Right forelimb (tissue), 1 donor: ENCODE measurements around the gene ARRDC2.
"Not testable (repeated sequence)": the region's sequence is repeated elsewhere in the genome, so short reads cannot be mapped to it uniquely, and the experiment has no call there.

ENCODE experiments used
- DNase-seq: peaks from one replicate; pipeline ENCODE4 v3.0.0-alpha.2; 2018

The ARRDC2 gene

DNA sequence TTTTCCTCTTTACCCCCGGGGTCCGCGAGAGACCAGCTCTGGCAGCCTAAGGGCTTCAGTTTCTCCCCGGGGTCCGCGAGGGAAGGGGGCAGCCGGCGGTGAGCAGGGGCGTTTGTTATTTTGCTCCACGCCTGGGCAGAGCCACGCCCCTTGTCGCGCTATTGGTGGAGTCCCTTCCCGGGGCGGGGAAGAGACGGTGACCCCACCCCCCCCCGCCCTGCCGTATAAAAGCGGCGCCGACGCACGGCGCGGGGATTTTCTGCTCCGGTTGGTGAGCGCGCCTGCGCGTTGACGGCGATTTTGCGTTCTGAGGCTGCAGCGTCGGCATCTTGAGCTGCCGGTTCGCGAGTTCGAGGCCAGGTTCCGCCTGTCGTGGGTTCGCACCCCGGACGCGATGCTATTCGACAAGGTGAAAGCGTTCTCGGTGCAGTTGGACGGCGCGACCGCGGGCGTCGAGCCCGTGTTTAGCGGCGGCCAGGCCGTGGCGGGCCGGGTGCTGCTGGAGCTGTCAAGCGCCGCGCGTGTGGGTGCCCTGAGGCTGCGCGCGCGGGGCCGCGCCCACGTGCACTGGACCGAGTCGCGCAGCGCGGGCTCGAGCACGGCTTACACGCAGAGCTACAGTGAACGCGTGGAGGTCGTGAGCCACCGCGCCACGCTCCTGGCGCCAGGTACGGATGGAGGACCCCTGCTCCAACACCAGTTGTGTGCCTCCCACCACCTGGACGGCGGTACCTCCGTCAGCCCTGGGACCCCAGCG is at the start of gene ARRDC2:
TSS of gene ARRDC2 (plus strand) at position 254 of the 757 bp plus-strand sequence. CDS start at position 395, 141 bp downstream.
- peak; percentile 96 for DNase-seq

DNA sequence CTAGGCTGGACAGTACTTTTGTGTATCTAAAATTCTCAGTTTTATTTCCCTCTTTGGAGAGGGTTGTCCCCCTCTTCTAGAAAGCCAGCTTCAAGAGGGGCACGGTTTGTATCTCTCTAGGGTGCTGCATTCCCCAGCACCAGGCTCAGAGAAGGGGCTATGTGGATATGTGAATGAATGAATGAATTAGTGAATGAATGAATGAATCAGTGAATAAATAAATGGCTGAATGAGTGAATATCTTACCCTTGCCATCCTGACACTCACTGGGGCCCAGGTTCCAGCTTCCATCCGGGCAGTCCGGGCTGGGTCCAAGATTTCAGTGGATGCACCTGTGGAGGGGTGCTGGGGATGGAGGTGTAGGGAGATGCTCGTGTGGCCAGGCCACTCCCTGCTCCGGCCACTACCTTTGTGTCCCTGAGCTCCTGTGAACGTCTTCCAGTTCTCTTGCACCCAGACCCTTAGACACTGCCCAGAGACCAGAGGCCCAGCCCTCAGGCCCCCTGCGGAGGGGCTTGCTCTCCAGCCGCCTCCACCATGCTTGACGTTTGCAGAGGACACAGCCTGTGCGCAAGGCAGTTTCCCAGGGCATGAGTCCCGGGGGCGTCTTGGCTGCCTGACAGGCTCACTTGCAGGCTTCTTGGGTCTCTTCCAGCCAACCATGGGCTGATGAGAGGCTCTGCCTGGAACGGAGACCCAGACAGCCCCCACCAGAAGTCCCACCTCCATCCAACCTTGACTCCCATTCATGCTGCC is 43.9 kb upstream of the ARRDC2 start:
- no peak for DNase-seq

DNA sequence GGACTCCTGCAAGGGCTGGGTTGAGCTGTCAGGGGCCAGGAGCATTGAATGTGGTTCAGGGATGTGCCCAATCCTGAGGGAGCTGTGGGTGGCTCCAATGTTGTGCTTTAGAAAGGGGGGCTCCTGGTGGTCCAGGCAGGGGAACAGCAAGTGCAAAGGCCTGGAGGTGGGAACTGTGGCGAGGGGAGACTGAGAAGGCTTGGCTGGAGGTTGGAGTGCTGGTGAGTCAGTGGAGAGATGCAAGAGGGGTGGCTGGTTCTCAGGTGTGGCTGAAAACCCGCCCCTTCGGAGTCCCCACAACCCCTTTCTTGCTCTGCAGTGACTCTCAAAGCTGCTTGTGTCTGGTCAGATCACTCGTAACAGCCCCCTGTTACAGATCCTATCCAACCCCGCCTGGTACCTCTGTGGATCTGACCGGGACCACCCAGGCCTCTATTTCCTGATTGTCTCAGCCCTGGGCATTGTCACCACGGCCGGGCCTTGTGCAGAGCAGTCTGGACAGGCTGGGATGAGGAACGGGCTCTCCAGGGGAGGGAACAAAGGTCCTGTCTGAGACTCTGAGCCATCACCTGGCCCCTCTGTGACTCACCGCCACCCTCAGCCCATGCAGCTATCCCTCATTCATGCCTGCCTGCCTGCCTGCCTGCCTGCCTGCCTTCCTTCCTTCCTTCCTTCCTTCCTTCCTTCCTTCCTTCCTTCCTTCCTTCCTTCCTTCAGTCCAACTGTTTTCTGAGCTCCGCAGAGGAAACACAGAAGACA is 42.4 kb upstream of the ARRDC2 start:
- no peak for DNase-seq

DNA sequence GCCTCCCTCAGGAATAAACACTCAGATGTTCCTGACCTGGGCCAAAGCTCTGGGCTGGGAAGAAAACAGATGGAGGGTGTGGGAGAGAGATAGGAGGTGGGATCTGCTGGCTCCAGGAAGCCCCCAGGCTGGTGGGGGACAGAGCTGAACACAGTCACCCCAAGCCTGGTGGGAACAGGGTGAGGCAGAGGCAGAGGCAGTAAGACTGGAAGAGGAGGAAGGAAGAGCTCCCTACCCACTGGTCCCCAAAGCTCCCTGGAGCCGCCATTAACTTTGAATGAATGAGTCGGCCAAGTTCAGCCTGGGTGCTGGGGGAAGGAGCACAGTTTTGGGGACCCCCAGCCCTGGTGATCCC is 41.9 kb upstream of the ARRDC2 start:
- no peak for DNase-seq

DNA sequence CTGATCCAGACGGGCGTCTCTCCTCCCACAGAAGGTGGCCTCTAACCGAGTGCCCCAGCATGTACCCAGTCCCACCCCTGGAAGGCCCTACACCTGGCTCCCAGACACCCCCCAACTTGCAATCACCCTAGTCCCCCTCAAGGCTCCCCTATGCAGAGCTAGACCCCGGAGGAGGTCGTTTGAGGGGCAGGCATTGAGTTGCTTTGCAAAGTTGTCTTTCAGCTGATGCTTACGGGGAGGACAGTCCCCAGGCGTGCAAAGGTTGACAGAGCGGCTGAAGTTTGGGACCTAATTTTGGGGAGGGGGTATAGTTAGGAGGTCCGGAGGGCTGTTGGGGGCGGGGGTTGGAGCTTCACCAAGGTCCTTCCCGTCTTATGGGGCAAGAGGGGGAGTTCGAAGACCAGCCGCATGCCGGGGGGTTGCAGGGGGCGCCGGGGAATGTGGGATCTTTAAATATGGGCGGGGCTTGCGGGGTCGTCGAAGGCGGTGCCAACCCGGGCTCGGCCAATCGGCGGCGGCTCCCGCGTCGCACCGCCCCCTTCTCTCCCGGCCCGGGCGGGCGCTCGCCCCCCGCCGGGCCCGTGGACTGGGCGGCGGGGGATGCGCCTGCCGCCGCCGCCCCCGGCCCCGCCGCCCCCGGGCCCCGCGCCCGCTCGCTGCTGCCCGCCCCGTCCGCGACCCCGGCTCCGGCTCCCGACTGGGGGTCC is 41.3 kb upstream of the ARRDC2 start, which contains the start of gene KCNN1:
TSS of gene KCNN1 (plus strand) at position 558 of the 707 bp plus-strand sequence. CDS start 6,782 bp downstream, outside the sequence.
- DNase-seq, result no peak

DNA sequence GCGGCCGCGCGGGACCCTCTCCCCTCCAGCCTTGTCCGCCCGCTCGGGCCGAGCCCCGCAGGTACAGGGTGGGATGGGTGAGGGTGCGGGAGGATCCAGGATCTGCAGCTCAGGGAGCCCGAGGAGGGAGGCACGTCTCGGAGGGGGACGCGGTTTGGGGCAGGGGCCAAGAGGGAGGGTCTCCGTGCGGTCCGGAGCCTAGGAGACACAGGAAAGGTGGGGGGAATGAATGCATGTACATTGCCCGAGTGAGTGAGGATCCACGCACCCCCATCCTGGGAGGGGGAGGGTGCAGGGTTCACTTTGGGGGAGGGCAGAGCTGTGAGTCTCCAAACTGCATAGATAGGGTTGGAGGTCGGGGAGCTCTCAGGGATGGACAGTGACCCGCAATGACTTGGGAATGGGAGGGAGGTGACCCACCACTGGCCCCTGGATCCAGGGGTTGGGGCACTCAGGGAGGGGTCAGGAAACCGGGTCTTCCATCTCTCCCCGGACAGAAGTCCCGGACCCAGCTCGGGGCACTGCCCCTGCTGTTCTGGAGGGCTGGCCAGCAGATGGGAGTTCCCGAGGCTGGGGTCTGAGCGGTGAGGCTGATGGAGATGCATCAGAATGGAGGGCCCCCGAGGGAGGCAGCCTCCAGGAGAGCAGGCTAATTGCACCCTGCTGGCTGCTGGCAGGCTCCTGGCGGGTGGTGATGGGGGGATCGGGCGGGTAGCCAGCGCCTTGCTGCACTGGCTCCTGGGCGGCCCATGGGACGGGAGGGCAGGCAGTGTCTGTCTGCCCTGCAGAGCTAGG is 40.5 kb upstream of the ARRDC2 start:
- no peak for DNase-seq

DNA sequence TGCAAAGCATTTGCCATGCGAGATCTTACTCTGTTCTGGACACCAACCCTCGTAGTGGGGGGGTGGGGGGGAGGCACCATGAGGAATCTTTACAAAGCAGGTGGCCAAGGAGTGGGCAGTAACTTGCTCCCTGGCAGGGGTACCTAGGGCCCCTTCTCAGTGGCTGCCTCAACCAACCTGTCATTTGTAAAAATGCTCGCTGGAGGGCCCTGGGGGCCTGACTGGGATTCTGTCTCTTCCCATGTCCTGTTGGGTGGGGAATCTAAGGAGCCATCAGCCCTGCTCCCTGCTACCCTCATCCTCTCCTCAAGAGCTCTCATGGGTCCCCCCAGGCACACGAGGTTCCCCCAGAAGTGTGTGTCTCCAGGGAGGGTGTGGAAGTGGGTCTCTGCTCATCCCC is 39.6 kb upstream of the ARRDC2 start:
- DNase-seq, result no peak

DNA sequence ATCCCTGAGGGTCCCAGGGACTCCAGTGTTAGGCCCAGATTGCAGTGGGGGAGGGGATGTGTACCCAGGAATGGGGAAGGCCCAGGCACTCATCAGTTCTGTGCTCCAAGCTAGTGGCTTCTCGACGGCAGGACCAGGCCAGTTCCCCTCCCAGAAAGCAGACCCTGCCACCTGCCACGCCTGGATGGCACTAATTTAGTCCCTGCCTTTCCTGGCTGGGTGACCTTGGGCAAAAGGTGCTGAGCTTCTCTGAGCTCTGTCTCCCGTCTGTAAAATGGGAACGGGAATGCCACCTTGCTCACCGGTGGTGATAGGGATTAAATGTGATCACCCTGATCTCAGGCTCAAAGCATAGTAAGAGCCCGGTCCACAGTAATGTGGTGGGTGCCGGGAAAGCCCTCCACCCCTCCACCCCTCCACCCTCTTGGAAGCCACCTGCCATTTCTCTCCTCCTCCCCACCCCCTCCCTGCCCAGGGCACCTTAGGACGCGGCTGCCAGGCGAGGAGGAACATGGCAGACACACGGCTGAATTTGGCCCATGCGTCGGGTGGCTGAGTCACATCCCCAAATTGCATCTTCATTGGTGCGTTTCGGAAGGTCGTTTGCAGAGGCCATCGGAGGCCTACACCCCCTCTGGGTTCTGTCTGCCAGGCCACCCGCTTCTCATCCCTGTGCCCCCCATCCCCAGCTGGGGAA is 38.7 kb upstream of the ARRDC2 start:
- DNase-seq, result no peak

DNA sequence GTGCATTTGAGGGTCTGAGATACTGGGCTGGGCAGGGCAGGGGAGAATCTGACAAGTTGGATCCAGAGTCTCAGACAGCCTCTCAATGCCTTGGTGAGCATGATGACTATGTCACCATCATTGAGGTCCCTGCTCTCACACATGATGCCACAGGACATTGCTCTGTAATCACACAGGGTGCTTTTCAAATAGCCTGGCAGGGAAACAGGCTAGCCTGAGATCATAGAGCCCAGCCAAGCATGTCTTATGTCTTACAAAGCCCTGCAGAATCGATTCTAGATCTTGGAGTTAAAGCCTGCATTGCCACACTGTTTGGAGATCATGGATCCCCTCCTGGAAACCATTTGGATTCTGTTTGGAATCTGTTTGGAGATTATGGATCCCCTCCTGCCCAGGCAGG is 35.7 kb upstream of the ARRDC2 start:
- no peak for DNase-seq

DNA sequence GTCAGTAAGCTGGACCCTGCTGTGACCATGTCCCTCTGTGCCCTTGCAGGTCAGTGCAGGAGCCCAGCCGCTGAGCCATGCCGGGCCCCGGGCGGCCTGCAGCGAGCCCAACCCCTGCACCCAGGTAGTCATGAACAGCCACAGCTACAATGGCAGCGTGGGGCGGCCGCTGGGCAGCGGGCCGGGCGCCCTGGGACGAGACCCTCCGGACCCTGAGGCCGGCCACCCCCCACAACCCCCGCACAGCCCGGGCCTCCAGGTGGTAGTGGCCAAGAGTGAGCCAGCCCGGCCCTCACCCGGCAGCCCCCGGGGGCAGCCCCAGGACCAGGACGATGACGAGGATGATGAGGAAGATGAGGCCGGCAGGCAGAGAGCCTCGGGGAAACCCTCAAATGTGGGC is 34.2 kb upstream of the ARRDC2 start:
- DNase-seq, result no peak

DNA sequence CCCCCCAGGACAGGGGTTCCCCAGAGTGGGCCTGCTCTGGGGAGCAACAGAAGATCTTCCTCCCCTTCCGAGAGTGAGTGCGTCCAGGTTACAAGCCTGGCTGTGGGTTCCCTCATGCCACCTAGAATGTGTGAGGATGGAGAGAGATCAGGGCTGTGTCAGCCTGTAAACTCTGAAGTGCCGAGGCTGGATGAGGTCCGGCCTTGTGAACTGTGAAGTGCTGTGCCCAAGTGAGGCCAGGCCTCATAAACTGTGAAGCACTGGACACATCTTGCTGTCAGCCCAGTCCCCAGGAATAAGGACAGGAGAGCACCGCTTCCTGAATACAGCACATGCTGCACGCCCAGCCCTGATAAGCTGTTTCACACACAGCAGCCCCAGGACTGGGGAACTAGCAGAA is 33.4 kb upstream of the ARRDC2 start:
- DNase-seq, result no peak

DNA sequence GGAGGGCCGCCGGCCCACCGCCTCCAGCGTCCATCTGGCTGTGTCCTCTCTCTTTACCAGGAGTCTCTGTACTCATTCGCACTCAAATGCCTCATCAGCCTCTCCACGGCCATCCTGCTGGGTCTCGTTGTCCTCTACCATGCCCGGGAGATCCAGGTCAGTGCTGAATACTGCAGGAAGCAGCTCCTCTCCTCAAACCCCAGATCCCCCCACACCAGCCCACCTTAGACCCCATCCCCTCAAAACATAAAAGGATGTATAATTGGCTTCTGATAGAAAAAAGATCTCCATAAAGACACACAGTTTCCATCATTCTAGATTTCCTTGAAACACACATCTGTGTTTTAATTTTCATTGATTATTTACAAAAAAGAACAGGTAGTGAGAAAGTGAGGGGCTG is 32.9 kb upstream of the ARRDC2 start:
- no peak for DNase-seq

DNA sequence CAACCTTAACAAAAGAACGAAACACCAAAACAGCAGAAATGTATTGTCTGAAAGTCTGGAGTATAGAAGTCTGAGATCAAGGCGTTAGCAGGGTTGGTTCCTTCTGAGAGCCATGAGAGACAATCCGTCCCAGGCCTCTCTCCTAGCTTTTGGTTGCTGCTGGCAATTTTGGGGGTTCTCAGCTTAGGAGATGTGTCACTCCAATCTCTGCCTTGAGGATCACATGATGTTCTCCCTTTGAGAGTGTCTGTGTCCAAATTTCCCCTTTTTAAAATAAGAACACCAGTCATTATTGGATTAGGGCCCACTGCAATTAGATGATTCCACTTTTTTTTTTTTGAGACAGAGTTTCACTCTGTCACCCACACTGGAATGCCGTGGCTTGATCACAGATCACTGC is 30.9 kb upstream of the ARRDC2 start:
- no peak for DNase-seq

DNA sequence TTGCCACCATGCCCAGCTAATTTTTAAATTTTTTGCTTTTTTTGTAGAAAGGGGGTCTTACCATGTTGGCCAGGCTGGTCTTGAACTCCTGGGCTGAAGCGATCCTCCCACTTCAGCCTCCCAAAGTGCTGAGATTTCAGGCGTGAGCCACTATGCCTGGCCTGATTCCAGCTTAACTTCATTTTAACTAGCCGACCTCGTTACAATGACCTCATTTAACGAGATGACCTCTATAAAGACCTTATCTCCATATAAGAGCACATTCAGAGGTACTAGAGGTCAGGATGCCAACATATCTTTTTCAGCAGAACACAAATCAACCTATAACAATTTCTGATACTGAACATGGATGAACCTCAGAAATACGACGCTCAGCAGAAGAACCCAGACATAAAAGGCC is 30.5 kb upstream of the ARRDC2 start:
- DNase-seq, result no peak

DNA sequence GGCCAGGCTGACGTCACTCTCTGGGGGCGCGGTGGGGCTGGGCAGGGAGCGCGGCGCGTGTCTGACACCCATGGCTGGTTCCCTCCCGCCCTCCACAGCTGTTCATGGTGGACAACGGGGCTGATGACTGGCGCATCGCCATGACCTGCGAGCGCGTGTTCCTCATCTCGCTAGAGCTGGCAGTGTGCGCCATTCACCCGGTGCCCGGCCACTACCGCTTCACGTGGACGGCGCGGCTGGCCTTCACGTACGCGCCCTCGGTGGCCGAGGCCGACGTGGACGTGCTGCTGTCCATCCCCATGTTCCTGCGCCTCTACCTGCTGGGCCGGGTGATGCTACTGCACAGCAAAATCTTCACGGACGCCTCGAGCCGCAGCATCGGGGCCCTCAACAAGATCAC is 26.4 kb upstream of the ARRDC2 start:
- no peak for DNase-seq

DNA sequence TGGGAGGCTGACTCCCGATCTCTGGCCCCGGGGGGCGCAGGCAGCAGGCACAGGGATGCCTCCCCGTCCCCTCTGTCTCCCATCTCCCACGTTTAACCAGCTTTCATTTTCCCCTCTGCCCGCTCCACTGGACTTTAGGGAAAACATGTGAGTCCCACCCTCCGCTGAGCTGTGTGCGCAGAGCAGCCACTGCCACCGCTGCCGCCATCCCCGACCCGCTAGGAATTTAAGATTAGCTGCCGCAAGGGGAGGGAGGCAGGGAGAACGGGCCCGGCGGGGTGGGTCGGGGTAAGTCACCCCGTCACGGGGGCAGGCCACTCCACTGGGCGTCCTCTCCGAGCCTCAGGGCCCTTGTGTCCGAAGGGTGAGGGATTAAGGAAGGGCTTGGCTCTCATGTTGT is 25.5 kb upstream of the ARRDC2 start:
- no peak for DNase-seq

DNA sequence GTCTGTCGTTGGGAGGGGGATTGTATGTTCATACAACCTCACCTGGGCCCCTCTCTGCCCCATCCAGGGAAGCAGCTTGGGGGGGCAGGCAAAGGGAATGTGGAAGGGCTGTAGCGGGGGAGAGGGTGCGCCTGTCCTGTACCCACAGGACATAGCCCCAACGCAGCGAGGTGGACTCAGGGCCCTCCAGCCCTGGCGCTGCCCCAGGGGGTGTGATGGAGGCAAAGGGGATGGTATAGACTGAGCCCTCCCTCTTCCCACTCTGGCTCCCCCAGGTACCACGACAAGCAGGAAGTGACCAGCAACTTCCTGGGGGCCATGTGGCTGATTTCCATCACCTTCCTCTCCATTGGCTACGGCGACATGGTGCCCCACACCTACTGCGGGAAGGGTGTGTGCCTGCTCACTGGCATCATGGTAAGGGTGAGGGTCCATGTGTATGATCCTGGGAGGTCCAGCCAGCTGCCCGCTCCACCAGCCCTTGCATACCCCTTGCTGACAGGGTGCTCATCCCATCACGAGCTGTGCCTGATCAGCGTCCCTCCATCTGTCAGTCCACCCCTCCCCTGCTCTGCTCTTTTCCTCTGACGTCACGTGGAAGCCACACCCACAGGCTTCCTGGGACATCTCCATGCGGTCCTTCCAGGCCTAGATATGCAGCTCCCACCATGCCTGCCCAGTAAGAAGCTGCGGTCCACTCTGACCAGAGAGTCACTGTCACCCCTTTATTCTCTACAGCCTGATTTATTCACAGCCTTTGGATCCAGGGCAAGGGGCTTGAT is 22.7 kb upstream of the ARRDC2 start:
- DNase-seq, result no peak

DNA sequence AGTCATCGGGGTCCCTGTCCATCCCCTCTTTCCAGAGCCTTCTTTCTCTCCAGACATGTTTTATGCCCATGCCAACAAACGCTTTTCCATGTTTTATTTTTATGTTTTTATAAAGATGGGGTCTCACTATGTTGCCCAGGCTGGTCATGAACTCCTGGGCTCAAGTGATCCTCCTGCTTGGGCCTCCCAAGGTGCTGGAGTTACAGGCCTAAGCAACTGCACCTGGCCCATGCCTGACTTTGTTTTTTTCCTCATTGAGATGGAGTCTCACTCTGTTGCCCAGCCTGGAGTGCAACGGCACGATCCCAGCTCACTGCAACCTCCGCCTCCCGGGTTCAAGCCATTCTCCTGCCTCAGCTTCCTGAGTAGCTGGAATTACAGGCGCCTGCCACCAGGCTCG is 21.4 kb upstream of the ARRDC2 start:
- DNase-seq, result not testable (repeated sequence)

DNA sequence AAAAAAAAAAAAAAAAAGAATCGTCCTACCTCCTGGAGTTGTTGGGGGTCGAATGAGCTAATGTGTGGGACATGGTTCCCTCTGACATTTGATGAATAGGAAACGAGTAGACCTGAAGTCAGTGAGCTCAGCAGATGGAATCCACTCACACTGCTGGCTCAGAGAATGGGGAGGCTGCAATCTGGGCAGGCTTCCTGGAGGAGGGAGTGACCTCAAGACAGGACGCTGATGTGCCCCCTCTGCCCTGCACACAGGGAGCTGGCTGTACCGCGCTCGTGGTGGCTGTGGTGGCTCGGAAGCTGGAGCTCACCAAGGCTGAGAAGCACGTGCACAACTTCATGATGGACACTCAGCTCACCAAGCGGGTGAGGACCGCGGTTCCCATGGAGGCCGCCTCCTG is 19.8 kb upstream of the ARRDC2 start:
- DNase-seq, result no peak

DNA sequence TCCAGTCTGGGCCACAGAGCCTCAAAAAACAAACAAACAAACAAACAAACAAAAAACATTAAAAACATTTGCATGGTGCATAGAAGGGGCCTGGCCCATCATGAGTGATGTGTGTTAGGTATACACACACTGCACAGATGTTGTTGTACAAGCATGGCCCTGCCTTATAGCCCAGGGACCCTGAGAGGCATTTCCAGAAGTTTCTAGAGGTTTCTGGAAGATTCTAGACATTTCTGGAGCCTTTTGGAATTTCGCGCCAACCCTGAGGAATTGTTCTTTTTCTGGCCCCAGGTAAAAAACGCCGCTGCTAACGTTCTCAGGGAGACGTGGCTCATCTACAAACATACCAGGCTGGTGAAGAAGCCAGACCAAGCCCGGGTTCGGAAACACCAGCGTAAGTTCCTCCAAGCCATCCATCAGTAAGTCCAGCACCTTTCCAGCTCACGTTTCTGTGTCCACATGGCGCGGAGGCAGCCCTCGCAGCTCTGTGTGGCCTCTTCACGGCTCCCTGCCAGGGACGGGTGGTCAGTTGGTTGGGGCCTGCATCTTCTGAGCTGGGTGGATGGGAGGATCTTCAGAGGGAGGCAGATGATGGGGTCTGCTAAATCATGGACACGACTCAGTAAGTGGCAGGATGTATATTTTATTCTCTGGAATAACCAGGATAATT is 18.4 kb upstream of the ARRDC2 start:
- DNase-seq, result no peak
